HG02642 (cell line): ENCODE data around the gene FATE1.

ENCODE experiments used
- ATAC-seq: cut with Tn5 transposase; IDR thresholded peaks from one replicate; pipeline ENCODE4 v1.9.1; 2021; ENCODE audit warnings: mild to moderate bottlenecking; ENCODE audit not compliant: unreplicated experiment, poor library complexity

The FATE1 gene

DNA sequence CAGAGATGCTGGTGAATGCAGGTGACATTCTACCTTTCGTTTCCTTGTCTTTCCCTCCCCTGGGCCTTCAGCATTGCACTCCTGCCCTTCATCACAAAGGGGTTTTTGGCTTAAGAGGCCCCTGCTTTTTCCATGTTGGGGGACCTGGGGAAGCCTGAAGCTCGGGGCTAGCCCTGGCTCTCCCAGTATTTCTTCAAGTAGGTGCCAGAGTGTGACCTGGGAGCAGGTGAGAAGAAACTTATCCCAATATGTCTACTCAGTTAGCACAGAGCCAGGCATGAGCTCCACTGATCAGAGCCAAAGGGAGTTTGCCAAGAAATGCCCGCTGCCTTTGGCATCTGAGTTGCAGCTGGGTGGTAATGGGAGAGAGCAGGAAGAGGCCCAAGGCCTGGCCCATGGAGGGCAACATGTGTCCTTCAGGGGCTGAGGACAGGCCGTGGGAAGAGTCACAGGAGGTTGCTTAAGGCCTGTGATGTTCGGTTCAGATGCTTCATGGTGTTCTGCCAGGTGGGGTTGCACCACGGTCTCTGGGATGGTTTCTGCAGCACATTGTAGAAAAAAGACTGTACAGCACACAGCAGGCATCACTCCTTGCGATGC lies 13.0 kb upstream of the FATE1 start:
- ATAC-seq, result no peak

DNA sequence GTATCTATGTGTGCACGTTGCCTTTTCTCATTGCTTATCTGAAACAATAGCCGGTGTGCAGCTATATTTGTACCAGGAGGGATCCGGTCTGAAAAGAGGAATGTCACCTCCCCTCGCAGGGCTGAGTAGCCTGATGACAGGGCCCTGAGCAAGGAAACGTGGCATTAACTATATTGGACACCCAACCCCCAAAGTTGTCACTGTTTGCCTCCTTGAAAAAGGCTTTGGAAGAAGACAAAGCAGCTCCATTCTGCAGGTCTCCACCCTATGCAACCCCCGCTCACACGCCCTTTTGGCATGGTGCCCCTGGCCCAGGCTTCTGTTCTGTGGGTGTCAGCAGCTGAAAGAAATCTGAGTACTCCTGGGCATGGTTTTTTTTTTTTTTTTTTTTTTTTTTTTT lies 12.3 kb upstream of the FATE1 start:
- ATAC-seq, result no peak

DNA sequence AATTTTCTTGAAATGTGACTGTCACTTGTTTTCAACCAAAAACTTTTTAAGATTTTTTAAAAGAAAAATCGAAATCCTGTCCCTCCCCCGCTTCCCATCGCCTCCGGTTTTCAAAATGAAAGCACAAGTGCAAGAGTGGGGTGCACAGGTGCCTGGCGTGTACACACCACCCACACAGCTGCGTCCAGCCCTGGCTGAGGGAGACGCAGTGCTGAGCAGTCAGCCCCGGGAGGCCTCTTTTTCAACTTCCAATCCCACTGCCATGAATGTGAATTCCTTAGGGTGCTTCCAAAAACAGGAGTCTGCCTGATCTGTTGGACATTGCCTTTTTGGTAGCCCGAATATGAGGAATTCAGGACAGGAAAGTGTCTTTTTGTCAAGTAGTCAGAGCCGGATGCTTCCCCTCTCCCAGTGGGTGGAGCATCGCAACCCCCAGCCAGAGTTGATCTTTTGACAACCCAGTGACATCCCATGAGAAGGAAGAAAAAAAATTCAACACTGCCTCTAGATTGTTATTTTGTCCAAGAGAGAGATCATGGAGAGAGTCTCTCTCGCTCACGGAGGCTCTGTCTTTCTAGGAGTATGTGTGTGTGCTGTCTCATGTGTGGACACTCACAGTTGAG lies 11.7 kb upstream of the FATE1 start:
- ATAC-seq, result no peak

DNA sequence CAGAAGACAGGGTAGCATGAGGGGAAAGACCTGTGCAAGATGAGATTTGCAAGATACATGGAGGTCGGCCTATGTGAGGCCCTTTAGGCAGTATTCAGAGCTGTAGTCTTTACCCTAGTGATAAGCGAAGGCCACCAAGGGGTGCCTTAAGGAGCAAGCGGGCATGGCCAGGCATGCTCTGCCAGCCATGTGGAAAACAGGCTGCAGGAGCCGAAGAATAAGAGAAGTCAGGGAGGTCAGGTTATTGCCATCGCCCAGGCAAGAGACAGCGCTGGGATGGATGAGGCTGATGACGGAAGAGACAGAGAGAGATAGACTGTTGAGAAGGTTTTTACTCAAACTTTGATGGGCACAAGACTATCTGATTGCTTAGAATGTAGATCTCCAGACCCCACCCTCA lies 7.0 kb upstream of the FATE1 start:
- no peak for ATAC-seq

DNA sequence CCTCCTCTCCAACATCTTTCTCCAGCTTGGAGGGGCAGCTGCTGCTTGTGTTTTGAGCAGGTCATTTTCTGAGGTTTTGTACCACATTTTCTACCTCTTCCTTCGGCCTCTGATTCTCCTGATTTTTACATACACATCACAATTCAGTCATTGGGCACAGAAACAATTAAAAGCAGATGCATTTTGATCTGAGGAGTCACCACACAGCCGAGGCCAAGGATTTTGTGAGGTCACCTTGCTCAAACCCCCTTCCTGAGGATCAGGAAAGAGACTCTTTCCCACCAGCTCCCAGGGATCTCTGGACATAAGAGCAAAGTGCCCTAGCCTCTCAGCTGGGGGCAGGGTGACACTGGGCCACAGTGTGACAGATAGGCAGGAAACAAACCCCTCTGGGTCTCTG lies 5.4 kb upstream of the FATE1 start:
- no peak for ATAC-seq

DNA sequence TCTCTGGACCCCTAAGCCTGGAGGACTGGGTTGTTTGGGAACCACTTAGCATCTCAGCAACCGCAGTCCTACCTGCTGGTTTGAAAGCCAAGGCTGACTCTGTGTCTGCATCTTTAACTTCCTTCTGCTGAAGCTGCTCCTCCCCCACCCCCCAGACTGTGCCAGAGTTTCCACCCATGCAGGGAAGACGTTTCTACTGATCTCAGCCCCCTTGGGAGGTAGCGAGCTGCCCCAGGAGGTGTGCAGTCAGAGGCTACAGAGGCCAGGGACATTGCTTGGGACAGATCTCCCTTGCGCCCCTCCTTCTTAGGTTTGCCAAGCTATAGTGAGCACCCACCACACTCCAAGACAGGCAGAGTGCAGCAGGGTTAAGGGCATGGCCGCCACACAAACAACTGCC lies 4.7 kb upstream of the FATE1 start:
- ATAC-seq, result no peak

DNA sequence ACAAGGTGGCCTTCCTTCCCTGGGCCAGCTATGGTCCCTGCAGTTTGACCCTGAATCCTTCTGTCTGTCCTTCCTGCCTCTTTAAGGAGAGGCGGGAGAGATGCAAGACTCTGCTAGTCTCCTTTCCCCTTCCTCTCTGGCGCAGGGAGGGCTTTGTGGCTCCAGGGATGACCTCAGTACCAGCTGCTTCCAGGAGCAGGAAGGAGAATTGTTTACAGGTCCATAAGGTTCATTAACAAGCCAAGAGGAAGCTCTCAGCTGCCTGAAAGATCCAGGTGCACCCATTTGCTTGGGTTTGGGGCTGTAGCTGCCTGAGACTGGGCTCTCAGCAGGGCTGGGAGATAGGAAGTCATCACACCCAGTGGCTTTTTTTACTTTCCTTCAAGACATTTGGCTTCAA lies 4.0 kb upstream of the FATE1 start:
- ATAC-seq, result no peak

DNA sequence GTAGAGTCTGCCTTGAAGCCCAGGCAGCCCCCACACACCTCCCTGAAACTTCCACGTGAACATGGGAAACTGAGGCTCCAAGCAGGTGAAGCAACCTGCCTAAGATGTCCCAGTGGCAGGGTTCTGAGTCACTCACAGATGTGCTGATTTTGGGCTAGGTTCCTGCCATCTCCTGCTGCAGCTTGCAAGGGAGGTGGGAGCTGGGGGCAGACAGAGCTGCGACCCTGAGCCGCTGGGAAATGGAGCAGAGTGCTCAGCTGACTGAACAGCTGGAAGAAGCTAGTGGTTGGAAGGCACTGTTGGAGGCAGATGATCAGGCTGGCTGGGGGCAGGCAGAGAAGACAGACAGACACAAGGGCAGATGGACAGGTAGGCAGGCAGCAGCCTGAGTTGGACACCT lies 3.6 kb upstream of the FATE1 start:
- no peak for ATAC-seq

DNA sequence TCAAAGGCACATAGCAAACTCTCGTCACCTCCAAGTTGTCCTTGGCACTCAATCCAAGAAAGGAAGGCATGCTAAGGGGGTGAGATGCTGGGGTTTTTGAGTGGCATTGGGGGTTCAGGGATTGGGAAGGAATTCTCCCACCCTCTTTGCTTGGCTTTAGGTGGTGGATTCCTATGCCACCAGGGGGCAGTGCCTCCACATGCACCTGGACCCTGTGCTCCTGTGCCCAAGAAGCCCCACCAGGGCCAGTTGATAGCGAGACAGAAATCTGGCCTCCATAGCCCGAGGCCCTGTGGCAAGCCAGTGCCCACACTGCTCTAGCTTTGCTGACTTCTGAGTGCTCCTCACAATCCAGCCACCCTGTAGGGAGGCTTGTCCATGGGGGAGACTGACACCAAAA lies 2.0 kb upstream of the FATE1 start:
- ATAC-seq, result no peak

DNA sequence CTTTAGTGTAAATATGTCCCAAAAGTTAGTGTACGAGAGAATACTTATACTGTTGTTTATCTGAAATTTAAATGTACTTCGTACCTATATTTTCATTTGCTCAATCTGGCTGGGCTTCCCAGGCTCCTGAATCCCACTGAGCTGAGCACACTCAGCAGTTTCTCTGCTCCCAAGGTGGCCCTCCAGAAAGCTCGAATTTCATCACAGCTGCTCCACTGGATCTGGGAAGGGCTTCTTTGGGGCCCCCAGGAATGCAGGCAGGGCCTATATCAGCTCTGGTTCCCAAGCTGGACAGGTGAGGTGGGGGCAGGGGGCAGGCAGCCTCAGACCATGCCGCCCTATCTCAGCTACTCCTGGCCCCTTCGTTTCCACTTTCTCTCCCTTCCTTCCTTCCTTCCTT lies 1.5 kb upstream of the FATE1 start:
- no peak for ATAC-seq

DNA sequence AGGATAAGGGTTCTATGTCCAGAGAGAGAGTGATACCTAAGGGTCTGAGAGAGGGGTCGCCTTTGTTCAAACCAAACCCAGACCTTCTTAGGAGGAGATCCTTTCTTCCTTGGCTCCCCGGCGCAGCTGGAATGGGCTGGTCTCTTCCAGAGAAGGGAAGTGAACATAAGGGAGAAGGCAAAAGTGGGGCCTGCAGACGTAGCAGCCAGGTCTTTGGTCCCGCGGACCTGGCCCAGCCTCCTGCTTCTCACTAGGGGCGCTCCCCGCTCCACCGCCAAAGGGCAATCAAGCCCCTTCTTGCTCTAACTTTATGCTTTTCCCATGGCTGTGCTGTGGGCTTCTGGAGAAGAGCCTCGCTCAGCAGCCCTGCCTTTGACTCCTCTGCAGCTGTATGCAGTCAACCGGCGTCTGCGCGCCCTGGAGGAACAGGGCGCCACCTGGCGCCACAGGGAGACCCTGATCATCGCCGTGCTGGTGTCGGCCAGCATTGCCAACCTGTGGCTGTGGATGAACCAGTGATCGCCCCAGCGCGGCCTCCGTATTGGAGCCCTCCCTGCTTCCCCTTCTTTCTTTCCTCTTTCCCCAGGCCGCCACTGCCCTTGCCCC lies 6.5 kb downstream of the FATE1 start:
- ATAC-seq, result no peak

DNA sequence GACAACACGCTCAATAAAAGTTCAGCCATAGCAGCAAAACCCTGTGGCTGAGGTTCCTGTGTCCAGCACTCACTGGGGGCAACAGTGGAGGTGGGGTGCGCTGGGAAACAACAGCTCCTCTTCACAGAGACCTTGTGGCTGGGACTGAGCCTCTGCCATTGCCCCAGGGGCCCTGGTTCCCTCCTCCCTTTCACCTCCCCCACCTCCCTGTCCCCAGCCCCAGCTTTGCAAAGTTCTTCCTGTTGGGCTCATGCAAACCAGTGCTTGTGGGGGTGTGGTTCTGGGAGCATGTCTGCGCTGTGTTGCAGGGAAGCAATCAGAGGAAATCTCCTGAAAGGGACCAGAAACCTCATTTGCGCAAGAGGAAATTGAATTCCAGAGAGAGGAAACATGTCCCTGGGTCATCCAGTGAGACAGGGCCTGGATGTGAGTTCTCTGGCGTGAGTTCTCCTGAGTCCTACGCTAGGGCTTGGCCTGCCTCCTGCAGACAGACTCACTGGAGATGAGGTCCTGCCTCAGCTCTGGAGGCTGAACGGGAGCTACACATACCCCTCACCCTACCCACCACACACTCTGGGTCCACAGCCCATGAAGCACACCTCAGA lies 7.4 kb downstream of the FATE1 start:
- ATAC-seq, result no peak

DNA sequence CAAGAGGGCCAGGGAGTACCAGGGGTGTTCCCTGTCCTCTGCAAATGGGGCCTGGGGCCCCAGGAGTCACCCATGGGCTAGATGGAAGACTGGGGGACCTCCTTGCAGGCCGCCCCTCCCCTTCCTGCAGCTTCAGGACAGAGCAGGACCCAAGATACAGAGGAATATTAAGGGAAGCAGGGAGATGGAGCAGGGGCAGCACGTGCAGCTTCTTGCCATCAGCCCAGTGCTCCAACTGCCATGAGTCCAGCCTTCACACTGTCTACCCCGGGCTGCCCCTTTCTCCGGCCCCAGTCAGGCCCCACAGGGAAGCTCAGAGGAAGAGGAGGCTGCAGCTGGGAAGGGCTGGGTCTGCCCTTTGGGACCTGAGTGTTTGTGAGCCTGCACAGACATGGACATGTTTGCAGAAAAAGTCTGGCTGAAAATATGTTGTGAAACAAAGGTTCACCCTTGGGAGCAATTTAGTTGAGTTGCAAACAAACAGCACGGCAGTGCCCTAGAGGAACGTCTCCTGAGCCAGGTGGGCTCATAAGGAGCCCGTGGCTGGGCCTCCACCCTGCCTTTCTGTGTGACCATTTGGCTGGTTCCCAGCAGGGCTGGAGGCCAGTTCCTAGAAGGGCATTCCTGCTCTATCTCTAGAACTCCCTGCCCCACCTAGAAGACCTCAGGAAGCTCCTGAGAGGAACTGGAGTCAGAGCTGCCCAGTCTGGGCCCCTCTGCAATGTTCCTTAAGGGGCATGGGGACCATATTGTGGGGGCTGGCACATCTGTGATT lies 8.9 kb downstream of the FATE1 start:
- ATAC-seq, result no peak

DNA sequence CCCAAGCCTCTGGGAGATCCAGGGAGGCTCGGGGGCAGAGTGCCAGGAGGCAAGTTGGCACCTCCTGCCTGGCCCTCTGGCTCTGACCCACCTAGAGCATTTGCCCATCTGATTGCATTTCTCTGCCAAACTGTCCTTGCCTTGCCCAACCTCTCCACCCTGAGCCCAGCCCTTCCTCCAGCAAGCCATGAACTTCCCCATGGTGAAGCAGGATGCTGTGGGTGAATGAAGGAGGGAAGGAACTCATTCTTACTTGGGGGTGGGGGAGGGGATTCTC lies 9.4 kb downstream of the FATE1 start:
- ATAC-seq, result no peak

DNA sequence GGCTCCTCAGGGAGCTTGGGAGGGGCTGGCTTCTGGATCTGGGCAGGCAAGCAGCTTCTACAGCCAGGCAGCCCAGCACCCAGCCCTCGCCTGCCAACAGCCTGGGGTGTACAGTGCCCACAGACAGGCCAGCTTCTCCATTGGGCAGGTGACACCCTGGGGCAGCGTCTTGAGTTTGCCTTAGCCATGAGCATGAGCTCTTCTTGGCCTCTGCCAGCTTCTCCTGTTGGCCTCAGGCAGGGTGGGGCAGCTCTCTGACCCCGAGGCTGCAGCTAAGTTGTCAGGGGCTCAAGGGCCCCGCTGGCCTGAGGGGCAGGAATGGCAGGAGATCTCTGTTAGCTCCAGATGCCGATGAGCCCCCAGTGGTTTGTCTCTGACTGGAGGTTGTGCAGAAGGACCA lies 10.9 kb downstream of the FATE1 start:
- no peak for ATAC-seq

DNA sequence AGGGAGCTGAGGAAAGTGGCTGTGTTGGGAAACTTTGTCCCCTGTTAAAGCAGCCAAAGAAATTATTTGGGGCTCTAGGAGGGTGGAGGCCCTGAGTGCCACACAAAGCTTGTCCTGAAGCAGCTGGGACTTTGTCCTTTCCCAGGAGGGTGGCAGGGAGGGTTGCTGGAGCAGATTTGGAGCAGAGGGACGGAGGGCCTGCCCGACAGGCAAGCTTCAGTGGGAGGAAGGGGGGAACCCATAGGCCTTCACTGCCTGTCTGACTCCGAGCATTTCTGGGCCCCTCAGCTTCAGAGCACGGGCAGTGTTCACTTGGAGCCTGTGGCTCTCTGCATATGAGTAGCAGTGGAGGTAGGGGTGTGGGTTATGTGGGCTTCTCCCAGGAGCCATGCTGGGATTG lies 11.5 kb downstream of the FATE1 start:
- ATAC-seq, result no peak

DNA sequence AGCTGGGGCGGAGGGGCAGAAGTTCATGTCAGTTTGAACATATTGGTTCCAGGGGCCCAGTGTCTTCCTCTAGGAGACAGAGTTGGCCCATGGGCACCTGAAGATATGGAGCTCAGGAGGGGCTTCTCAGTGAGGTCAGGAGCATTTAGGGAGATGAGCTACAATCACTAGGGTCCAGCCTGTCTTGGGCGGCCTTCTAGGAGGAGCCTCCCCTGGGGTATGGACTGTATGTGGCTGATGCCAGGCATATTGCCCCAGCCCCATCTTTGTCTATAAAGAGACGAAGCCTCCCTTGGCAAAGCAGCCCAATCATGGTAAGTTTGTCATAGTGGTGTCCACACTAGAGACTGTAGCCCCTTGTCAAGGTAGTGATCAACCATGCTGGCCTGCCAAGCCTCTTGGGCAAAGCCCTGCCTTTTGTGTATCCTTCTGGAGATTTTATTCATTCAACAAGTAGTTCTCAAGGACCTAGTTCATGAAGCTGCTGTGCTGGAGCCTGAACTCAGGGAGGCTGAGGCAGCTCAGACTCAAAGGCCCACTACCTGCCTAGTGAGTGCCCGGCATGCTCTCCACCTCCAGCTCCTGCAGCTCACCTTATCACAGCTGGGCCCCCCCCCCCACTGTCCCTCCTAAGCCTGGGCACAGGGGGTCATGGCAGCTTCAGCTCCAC lies 13.4 kb downstream of the FATE1 start:
- ATAC-seq, result no peak

DNA sequence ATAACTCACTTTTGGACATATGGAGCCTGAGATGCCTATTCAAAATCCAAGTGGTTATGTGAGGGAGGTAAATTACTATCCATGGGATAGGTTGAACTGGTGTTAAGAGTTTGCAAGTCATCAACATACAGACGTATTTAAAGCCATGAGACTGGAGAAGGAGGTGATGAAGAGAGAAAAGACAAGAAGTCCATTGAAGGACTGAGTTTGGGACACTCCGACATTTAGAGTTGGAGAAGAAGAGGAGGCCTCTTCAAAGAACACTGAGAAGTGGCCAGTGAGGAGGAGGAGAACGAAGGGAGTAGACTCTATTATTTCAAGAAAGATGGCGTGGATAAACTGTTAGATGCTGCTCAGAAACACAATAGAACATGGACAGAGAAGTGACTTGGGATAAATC lies 18.6 kb downstream of the FATE1 start, which contains the start of gene CNGA2:
CNGA2 (plus strand) TSS at position 301 of the 400 bp plus-strand sequence. CDS start 3,738 bp downstream, outside the sequence.
- ATAC-seq, result no peak

DNA sequence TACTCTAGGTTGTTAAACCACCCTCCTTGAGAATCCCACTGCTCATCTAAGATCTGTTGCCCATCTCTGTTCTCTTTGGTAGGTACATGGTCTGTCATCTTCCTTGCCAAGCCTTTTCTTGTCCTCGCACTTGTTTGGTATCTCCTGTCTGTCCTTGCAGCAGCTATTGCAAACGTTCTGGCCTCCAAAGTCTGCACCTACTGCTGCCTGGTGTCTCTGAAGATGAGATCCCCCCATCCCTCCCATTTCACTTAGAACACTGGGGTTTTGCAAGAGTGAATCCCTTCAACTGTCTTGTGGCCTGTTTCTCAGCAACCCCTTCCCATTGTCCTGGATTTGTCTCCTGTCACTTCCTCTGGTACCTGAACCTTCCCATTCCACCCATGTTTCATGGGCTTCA lies 19.4 kb downstream of the FATE1 start:
- no peak for ATAC-seq

DNA sequence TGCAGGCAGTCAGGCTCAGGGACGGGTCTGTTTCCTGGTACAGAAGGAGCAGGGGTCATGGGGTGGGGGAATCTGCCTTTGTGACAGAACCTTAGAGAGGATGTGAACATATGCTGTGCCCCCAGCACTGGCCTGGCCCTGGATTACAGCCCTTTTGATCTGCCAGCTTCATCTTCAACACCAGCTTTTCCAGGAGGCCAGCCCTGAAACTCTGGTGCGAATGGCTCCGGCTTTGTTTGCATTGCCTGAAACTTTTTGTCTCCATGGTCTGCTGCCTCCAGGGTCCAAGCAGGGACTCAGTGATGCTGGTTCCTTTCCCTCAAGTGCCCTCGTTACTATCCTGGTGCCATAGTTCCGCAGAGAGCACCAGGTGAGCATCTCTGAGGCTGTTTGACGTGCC lies 20.9 kb downstream of the FATE1 start:
- ATAC-seq, result no peak

DNA sequence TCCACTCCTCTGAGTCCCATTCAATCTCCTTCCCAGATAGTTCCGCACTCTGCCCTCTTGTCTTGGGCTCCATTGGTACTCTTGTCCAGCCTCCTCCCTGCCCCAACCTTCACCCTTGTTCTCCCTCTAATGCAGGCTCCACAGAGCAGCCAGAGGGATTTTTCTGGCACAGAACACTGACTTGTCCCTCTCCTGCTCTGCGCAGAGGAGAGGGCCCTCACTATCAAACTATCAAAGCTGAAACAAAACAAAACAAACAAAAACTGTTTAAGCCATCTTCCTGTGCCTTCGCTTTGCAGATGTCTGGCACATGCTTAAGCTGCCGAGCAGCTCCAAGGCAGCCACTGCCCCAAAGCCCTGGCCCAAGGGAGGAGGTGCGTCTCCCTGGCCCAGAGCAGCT lies 21.7 kb downstream of the FATE1 start:
- ATAC-seq, result no peak
